ENCODE results near the gene PREX1.

Gene PREX1

DNA sequence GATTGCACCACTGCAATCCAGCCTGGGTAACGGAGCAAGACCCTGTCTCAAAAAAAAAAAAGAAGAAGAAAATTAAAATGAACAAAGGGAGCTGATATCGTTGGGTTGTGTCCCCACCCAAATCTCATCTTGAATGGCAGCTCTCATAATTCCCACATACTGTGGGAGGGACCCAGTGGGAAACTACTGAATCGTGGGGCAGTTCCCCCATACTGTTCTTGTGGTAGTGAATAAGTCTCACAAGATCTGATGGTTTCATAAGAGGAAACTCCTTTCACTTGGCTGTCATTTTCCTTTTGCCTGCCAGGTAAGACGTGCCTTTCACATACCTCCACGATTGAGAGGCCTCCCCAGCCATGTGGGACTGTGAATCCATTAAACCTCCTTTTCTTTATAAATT is 149.4 kb downstream of the PREX1 start:
- no peak for DNase-seq (ENCODE audit: low spot score)

DNA sequence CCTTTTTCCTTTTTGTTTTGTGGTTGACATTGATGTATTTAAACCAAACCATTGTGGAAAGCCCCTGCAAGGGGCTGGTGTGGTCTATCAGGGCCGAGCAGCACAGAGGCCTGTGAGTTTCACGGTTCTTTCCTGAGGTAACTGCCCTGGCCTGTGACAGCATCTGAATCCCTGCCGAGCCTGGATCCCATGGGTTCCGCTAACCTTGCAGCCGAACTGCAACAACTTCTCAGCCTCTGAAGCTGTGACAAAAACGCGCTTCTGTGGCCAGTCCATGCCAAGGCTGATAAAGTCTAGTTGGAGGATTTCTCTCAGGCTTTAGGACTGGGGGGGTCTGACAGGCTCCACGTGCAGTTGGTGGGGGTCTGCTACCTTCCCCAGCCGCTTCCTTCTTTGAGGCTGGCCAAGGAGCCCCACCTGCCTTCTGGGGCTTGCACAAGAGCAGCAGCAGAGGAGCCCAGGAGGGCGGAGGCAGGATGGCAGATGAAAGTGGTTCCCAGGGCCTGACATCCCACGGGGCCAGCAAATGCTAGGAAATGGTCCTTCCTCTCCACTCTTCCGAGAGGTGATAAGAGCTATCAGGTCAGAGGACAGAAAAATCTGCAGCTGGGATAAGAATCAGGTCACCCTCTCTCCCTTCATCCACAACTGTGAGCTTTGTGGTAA is 150.9 kb downstream of the PREX1 start:
- no peak for DNase-seq (ENCODE audit: low spot score)

DNA sequence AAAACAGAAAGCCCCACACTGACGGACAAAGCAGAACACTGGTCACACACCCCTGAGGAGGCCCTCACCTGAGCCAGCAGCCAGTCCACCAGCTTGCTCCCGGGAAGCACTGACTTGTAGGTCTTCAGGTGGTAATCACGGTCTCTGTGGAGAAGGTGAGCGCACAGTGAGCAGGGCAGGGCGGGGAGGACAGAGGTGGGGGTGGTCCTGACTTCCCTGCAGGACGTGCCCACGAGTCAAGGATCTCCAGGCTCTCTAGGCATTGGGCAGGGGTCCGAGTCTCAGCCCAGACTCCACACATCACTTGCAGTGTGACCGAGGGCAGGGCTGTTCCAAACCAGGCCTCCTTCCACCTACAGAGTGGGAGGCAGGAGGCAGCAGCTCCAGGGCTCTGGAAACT is 151.7 kb downstream of the PREX1 start:
- DNase-seq (ENCODE audit: low spot score): no peak

DNA sequence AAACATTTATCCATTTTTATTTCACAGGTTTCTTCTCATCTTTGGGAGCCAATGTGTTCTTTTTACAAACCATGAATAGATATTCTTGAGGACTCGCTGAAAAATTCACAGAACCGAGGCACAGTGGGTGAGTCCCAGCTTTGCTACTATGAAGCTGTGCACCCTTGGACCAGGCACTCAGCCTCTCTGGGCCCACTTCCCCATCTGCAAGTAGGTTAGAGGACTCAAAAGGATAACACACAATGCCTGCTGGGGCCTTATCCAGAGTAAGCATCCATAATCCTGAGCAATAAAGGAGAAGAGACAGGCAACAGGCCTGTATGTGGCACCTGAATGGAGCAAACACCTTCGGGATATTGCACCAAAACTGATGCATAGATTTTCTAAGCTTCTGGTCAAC is 153.3 kb downstream of the PREX1 start:
- DNase-seq (ENCODE audit: low spot score): no peak

DNA sequence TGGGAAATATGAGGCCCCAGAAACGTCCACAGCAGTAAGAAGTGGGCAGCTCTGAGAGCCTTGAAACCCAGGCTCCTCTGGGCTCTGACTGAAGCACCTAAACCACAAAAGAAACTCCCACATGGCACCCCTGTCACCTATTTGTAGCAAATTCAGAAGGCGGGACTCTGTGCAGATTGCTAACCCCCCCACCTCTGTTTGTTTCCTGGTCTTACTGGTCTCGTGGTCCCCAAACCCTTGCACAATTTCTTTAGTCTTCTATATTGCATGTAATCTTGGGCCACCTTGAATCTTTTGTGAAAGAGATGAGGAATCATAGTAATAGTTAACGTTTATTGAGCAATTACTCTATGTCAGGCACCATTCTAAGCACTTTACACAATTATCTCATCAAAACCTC is 154.3 kb downstream of the PREX1 start:
- DNase-seq (ENCODE audit: low spot score): no peak

DNA sequence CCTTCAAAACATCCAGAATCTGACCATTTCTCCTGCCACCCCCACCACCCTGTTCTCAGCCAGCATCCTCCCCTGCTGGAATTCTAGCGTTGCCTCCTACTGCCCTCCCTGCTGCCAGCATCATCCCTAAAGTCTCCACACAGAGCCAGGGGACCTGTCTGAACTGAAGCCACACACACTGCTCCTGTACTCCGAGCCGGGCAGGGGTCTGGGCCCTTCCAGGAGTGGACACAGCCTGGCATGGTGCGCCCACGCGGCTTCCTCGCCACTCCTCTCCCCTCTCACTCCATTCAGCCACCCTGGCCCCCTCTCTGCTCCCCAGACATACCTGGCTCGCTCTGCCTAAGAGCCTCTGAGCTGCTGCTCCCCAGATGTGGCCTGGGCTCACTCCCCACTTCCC is 155.5 kb downstream of the PREX1 start:
- no peak for DNase-seq (ENCODE audit: low spot score)

DNA sequence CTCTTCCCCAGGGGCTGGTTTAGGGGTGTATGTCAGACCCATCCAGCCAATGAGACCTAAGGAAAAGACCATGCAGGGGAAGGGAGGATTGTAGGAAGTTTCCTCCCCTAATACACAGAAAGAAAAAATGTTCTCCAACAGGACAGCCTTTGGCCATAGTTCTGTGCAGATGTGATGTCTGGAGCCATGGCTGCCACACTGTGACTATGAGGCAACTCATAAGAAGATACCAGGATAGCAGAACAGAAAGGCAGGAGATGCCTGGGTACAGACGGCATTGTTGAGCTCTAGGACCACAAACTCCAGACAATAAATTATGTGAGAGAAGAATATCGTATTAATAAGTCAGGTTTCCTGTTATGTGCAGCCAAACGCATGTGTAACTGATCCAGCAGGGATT is 156.7 kb downstream of the PREX1 start:
- DNase-seq (ENCODE audit: low spot score): no peak

DNA sequence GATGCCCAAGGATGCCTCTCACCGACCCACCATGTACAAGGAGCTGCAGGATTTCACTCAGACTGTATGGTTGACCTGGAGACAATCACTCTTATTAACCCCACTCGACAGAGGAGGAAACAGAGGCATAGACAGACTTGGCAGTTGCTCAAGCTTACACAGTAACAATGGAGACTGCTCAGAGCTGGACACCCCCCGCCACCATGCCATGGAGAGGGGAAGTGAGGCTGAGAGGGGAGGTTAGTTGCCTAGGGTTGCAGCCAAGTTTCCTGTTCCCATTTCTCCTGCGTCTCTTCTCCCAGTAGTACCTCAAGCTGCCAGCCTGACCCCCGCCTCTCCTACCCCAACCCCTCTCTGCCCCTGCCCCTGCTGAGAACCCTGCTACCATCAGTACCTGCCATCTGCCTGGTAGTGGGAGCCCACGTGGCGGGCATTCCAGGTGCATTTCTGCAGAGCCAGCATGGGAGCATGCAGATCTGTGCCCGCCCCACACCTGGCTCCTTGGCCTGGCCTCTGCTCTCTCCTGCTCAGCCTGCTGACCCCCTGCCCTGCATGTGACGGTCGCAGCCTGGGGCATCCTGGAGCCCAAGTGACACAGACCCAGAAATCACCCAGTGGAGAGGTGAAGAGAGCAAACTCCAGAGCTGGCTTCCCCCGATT is 157.7 kb downstream of the PREX1 start:
- no peak for DNase-seq (ENCODE audit: low spot score)

DNA sequence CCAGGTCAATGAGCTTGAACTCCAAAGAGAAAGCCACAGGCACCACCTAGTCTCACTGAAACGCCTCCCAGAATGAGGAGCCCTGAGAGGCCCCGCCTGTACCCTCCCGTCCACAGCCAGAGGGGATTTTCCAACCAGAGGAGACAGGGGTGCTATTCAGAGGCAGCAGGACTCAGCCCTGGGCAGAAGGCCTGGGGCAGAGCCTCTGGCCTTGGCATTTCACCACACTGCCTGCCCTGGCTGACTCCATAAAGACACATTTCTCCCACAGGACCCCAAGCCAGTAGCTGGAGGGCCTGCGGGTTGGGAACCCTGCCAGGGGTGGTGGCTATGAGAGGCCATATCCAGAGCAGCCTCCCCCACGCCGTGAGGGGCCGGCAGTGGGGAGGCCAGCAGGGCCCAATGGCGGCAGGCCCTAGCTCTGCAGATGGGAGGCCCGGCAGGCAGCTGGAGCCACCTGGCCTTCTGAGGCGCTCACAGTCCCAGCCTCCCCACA is 159.3 kb downstream of the PREX1 start:
- no peak for DNase-seq (ENCODE audit: low spot score)

DNA sequence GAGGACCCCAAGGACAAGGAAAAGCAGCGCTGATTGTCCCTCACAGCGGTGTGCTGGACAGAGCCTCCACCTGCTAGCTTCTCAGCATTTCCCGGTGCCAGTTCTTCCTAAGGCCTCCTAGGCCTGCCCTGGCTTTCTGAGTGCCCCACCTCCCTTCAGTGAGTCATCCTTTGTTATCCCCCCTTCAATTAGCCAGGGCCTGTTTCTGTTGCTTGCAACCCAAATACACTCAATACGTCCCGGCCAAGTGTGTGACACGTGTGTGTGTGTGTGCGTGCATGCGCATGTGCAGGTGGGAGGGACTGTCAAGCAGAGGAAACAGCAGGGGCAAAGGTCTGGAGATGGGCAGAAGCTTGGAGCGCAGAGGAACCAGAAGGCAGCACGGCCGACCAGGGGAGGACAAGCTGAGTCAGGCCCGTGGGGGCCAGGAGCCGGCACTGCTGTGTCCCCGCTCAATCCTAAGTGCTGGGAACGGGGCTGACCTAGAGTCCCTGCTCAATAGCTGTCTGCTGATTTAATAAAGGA is 159.8 kb downstream of the PREX1 start:
- DNase-seq (ENCODE audit: low spot score): no peak

DNA sequence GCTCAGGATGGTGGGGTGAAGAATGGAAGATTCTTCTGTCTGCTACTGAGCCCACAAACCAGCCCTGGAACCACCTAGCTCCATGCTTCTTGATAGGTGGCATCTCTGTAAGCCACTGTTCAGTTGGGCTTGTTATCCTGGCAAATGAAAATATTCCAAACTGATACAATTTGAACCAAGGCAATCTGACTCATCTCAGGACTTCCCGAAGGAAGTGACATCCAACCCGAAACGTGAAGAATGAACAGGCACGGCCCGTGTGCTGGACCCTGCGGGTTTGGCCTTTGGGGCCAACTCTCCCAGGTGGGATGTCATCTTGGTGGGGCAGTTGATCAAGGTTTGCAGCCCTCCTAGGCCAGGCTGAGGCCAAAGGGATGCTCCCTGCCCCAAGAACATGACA is 160.3 kb downstream of the PREX1 start:
- no peak for DNase-seq (ENCODE audit: low spot score)

DNA sequence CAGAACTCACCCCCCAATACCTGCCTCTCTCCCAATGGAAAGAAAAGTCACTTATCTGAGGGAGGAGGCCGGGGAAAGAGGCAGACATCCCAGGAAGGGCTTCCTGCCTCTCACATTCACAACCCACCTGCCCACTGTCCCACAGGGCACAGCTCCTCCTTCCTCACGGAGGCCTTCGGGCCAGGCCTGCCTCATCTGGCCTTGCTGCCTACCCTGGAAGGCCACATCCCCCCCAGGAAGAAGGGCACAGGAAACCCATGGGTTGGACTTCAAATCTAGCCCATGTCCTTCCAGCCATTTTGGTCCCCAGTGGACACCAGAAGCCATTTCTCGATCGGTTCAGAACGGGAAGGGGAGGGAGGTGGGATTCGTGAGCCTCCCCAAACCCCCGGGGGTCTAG is 162.0 kb downstream of the PREX1 start:
- DNase-seq (ENCODE audit: low spot score): no peak

DNA sequence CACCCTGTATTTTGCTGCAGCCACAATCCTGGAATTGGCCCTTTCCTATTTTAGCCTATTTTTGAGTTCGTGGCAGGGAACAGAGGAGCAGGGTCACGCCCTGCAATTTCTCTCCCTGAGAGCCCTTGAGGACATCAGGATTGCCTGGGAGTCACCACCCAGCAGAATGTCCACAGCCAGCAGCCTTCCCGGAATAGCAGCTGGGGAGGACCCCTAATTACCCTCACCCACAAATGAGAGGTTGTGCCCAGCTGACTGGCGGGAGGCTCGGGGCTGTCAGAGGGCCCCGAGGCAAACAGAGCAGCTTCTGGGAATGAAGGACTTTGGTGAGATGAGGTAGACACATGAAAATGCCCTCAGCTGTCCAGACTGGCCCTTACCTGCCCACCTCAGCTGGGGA is 165.1 kb downstream of the PREX1 start:
- DNase-seq (ENCODE audit: low spot score): no peak

DNA sequence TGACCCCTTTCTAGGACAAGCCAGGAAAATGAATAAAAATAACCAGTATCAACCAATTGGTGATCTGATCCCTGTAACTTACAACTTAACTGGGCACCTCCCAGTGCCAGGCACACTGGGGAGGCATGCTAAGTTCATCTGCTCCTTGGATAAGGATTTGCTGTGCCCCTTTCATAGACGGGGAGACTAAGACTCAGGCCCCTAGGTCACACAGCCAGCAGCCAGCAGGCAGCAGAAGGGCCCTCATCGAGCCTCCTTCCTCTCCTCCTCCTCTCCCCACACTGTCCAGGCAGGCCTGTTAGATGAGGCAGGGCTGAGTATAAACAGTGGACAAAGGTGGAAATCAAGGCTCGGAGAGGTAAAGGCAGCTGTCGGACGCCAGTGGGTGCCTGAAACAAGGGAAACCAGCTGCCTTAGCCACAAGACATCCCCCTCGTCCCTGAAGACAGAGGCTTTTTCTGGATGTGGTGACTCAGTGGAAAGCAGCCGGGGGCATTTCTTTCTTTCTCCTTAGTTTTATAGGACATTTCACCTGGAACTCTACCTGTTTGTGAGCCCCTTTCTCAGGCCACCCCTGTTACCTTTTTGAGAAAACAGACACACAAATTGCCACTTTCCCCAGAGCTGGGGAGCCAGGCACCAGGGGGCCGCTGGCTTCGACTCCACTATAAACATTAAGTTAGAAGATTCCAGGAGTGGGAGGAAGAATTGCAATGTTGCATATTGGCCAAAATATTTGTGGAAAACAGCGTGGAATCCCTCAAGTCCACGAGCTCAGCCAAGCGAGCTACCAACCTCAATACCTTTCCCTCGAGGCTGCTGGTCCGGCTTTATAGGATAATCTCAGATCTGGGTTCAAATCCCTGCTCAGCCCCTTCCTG is 166.0 kb downstream of the PREX1 start:
- no peak for DNase-seq (ENCODE audit: low spot score)

DNA sequence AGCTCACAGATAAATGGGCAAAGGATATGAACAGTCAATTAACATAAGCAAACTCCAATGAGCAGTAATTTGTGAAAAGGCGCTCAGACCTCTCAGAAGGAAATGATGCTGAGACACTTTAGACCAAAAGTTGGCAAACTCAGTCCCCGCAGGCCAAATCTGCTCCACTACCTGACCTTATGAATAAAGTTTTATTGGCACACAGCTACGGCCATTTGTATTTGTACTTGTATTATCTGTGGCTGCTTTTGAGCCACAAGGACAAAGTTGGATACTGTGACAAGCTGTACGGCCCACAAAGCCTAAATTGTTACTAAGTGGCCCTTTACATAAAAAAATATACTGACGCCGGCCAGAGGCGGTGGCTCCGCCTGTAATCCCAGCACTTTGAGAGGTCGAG is 167.0 kb downstream of the PREX1 start:
- DNase-seq (ENCODE audit: low spot score): no peak

DNA sequence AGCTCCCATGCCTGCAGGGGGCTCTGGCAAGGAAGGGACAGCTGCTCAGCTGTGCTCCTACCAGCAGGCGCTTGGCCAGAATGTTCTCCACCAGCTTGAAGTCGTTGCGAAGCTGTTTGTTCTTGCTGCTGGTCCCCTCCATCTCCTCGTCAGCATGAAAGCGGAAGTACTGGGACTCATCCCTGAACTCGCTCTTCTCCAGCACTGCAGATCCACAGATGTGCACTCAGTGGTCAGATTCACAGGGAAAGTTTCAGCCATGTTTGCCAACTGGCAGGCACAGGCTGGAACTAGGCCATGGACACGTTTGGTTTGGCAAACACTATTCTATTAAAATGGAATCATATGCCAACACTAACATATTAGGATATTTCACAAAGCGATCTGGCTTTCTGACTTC is 167.9 kb downstream of the PREX1 start:
- DNase-seq (ENCODE audit: low spot score): no peak

DNA sequence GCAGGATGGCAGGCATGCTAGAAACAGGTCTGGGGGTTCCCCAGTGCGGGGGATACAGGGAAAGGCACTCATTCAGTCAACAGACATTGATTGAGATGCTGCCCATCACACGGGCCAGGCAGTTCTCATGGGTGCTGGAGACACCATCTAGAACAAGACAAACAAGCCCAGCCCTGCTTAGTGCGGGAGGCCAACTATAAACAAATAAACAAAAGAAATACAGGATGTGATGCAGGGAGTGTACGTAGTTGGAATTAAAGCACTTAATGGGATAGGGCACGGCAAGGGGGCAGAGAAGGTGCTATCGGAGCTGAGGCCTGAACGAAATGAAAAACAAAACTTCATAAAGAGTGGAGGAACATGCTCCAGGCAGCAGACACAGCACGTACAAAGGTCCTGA is 169.3 kb downstream of the PREX1 start:
- no peak for DNase-seq (ENCODE audit: low spot score)

DNA sequence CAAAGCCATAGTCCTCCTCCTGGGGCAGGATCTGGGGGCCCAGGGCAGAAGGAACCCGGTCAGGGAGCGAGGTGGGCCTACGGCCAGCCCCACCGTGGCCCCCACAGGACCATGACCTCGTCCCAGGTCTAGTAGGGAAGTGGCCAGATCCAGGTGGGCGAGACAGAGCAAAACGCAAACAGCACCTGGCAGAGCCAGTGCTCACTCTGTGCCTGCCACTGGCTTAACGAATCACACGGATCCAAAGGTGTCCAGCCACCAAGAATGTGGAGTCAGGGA is 169.7 kb downstream of the PREX1 start:
- DNase-seq (ENCODE audit: low spot score): no peak

DNA sequence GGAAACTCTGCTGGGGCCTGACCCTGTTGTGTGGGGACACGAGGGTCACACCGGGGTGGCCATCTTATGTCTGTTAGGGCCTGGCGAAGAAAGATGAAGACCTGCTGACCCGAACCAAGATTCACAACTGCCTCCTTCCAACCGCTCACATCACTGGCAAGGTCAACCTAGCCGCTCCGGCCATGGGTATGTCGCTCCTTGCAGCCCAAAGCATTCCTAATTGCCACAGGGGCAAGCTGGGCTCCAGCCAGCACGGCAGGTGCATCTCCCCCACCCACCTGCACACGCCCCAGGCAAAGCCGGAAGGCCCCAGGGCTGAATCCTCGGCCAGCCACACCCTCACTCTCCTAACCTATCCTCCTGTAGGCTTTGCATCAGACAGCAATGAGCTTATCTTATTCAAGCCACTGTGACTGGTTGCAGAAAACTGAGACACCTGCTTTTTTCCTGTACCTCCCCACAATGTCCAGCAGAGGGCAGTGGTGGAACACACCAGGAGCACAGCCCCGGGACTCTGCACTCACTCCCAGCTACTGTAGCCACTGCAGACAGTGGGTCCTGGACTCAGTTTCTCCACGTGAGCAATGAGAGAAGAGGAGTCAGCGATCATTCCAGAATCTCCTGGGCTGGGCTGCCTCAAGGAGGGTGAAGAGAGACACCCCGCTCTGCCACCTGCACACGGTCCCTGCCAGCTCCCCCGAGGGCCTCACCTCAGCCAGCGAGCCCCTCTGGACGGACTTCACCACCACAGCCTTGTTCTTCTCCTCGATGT is 170.2 kb downstream of the PREX1 start:
- DNase-seq (ENCODE audit: low spot score): peak; percentile 98

DNA sequence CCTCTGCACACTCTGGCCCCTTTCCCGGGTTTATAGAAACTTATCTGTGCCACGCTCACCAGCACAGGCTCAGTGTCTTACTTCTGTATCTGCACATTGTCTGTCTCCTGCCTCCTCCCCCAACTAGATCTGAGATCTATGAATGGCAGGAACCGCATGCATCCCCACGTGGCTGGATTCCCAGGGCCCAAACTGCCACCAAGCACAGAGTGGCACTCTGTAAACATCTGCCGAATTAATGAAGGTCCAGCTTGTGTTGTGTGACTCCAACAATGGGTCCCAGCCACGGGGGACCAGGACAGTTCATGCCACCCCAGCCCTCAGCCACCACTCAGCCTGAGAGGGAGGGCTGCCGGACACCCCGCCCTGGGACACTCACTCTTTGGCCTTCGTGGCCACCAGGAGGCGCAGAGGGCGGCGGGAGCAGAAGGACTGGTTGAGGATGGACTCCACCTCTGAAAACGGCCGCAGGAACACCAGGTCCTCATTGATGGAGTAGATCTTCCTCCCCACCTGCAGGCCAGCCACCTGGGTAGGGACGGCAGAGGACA is 171.1 kb downstream of the PREX1 start:
- DNase-seq (ENCODE audit: low spot score): peak; percentile 94

DNA sequence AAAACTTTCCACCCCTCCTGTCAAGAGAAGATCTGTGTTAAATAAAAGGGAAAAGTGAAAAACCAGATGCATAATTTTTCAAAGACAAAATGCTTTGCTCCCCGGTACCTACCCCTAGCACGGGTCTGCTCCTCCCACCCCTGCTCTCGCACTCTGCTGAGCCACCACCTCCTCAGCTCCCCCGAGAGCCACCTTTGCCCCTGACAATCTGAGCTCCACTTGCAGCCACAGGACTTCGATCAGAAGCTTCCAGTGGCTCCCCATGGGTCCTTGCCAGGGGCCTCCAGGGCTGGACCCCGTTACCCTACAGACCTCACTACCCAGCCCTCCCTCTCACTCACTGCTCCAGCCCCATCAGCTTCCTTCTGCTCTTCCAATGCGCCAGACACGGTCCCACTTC is 171.7 kb downstream of the PREX1 start:
- DNase-seq (ENCODE audit: low spot score): no peak

DNA sequence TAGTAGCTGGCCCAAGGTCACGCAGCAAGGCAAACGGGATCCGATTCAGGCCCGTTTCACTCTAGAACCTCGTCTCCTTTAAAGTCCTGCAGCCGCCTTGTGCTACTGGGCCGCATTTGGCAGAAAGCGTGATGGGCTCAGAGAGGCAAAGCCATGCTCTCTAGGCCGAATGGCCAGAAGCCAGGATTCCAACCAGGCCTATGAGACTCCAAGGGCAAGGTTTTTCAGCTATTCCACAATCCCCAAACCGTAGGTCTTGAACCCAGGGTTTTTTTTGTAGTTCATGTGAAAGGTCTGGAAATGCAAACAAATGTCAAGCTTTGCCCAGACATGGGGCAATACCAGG is 174.1 kb downstream of the PREX1 start:
- no peak for DNase-seq (ENCODE audit: low spot score)

All from HuH-7.5 (cell line).